ENCODE results near the gene NRSN2.
"Not testable (repeated sequence)": the region's sequence is repeated elsewhere in the genome, so short reads cannot be mapped to it uniquely, and the experiment has no call there.

NRSN2 gene

GRCh38 chr20:325045-325888 is 21.6 kb upstream of the NRSN2 start, which contains the start of gene SOX12:
SOX12 (plus strand) TSS chr20:325552; CDS start chr20:325925, 373 bp downstream.
- DNase-seq (ENCODE audit: low spot score): peak; percentile 94

DNA sequence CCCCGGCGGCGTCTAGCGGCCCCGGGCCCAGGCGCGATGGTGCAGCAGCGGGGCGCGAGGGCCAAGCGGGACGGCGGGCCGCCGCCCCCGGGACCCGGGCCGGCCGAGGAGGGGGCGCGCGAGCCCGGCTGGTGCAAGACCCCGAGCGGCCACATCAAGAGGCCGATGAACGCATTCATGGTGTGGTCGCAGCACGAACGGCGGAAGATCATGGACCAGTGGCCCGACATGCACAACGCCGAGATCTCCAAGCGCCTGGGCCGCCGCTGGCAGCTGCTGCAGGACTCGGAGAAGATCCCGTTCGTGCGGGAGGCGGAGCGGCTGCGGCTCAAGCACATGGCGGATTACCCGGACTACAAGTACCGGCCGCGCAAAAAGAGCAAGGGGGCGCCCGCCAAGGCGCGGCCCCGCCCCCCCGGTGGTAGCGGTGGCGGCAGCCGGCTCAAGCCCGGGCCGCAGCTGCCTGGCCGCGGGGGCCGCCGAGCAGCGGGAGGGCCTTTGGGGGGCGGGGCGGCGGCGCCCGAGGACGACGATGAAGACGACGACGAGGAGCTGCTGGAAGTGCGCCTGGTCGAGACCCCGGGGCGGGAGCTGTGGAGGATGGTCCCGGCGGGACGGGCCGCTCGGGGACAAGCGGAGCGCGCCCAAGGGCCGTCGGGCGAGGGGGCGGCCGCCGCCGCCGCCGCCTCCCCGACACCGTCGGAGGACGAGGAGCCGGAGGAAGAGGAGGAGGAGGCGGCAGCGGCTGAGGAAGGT is 20.8 kb upstream of the NRSN2 start:
- DNase-seq (ENCODE audit: low spot score): peak; percentile 59

DNA sequence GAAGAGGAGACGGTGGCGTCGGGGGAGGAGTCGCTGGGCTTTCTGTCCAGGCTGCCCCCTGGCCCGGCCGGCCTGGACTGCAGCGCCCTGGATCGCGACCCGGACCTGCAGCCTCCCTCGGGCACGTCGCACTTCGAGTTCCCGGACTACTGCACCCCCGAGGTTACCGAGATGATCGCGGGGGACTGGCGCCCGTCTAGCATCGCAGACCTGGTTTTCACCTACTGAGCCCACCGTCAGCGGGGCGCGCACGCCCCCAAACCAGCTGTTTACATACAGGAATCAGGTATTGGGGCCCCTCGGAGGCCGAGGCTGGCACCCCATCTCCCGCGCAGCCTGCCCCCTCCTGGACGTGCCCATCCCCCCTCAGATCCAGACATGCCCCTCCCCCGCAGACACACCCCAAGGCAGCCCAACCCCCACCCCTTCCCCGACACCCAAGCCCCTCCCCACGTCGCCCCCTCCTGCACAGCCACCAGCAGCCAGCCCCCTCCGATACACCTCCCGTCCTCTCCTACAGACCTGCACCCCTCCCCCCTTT is 20.2 kb upstream of the NRSN2 start:
- DNase-seq (ENCODE audit: low spot score): no peak

- peak; percentile 96 for DNase-seq (ENCODE audit: low spot score)
Measured at GRCh38 chr20:327186-328026, 19.5 kb upstream of the NRSN2 start.

GRCh38 chr20:328027-328974 is 18.6 kb upstream of the NRSN2 start:
- peak; percentile 29 for DNase-seq (ENCODE audit: low spot score)

- no peak for DNase-seq (ENCODE audit: low spot score)
Measured at GRCh38 chr20:328975-329695, 17.8 kb upstream of the NRSN2 start.

GRCh38 chr20:329851-330232 is 17.1 kb upstream of the NRSN2 start:
- no peak for DNase-seq (ENCODE audit: low spot score)

DNA sequence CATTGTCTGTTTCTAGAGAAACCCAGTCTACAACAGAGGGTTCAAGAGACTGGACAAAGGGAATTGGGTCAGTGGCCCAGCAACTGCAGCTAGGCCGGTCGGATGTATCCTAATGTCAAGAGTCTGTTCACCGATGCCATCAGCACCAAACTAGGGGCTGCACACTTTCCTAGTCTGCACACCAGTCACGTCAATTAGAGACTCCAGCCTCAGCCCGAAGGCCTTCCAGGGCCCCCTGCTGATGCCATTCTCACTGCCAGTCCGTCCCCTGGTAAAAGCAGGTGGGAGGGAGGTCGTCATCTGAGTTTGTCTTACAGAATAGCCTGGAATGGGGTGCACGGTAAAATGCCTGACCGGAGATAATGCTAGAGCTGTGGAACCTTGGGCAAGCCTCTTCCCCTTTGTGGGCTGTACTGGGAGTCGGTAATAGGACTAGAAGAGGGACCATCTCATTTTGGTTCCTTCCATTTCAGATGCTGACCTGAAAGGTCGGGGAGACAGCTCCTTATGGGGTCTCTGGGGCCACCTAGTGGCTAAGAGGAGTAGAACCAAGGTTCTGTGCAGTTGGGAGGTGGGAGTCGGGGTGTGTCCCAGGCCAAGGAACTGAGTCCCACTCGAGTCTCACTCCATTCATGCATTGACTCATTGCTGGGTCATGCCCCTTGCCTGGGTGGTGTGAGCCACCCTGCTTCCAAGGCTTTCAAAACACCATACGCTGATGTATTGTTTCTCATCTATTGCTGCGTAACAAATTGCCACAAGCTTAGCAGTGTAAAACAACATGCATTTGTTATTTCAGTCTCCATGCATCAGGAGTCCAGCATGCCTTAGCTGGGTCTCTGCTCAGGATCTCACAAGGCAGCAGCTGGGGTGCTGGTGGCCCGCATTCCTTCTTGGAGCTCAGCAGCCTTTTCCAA is 16.4 kb upstream of the NRSN2 start:
- peak; percentile 74 for DNase-seq (ENCODE audit: low spot score)

GRCh38 chr20:334578-334977 is 12.3 kb upstream of the NRSN2 start:
- no peak for DNase-seq (ENCODE audit: low spot score)

DNA sequence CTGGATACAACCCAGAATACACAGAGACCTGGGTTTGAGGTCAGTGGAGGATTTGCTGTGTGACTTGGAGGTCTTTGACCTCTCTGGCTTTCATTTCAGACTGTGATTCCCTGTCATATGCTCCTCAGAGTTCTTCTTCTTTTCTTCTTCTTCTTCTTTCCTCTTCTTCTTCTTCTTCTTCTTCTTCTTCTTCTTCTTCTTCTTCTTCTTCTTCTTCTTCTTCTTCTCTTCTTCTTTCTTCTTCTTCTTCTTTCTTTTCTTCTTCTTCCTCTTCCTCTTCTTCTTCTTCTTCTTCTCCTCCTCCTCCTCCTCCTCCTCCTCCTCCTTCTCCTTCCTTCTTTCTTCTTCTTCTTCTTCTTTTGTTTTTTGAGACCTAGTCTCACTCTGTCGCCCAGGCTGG is 10.9 kb upstream of the NRSN2 start:
- DNase-seq (ENCODE audit: low spot score): not testable (repeated sequence)

- no peak for DNase-seq (ENCODE audit: low spot score)
Measured at GRCh38 chr20:341682-342081, 5.2 kb upstream of the NRSN2 start.

GRCh38 chr20:343107-343506 is 3.8 kb upstream of the NRSN2 start:
- DNase-seq (ENCODE audit: low spot score): no peak

DNA sequence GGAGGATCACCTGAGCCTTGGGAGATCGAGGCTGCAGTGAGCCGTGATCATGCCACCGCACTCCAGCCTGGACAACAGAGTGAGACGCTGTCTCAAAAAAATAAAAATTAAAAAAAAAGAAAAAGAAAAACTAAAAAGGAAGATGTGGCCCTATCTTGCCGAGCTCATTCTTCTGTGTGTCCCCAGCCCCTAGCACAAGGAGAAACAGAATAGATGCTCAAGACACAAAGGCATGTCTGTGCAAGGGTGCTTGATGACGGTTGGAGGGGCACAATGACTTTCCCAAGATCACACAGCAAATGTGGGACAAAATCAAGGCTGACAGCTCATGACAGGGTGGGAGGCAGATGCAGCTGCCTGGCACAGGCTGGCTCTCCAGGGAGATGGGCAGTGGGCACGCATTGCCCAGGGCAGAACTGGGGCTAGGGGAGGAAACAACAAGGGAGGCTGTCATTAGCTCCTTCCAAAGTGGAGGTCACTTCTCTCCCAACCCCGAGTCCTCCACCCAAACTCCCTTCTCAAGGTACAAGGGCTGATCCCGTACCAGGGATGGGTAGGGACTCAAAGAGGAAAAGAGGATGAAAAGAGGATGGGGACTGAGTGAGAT is 775 bp upstream of the NRSN2 start:
- no peak for DNase-seq (ENCODE audit: low spot score)

GRCh38 chr20:347317-347639 is 367 bp downstream of the NRSN2 start:
- no peak for DNase-seq (ENCODE audit: low spot score)

DNA sequence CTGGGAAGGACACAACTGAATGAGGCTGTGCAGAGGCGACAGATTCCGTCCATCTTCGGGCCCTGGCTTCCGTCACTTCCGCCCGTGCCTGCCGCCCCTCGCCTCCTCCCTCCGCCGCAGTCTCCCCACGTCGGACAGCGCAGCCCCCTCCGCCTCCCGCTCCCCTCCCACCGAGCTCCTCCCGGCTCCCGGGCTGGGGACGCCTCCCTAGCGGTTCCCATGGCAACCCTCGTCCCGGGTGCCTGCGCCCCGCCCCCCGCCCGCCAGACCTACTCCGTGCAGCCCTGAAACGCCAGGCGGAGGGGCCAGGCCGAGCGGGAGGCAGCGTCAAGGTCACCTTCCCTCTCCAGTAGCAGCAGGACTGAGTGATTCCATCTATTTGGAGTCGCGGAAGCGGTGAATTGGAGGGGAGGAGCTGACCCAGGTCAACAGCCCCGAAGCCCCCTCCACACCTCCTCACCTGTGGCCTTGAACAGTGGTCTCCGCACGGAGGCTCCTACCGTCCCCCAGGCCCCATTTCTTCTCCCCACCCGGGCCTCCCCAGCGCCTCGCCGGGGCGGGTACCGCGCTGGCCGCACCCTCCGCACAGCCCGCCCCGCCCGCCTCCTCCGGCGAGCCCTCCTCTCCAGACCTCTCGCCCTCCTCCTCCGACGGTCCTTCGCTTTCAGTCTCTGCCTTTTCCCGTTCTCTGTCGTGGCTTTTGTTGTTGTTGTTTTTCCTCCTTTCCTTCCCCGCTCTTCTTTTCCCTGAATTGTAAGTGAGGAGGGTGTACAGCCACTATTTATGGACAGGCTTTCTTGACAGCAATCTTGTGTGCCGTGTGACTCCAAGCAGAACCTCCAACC is 951 bp downstream of the NRSN2 start:
- peak; percentile 99 for DNase-seq (ENCODE audit: low spot score)

- DNase-seq (ENCODE audit: low spot score): no peak
Measured at GRCh38 chr20:348972-349841, 2.3 kb downstream of the NRSN2 start.

- no peak for DNase-seq (ENCODE audit: low spot score)
Measured at GRCh38 chr20:353166-353565, 6.3 kb downstream of the NRSN2 start.
